DND-41 (cell line): ENCODE data around the gene TKFC.

ENCODE experiments used
- ATAC-seq: fragments of 200-7000 bp; cut with Tn5 transposase; 3 replicates; pipeline ENCODE4 v1.9.1; 2021; ENCODE audit warnings: low read depth; ENCODE audit not compliant: insufficient read depth
- DNase-seq: peaks from one replicate; pipeline ENCODE4 v3.0.0-alpha.2; 2020
- H2AFZ ChIP-seq: 2 replicates; pipeline ENCODE4 v1.6.0; 2012; ENCODE audit warnings: low read depth, low read length
- H3K27ac ChIP-seq: 2 replicates; pipeline ENCODE4 v1.5.1; 2012; ENCODE audit warnings: low read length, inconsistent platforms
- H3K27me3 ChIP-seq: fragments of 200-600 bp; sonication (generic); 2 replicates; pipeline ENCODE4 v1.6.0; 2012; ENCODE audit warnings: low read length, mild to moderate bottlenecking, inconsistent platforms; ENCODE audit not compliant: insufficient read depth, poor library complexity
- H3K36me3 ChIP-seq: 2 replicates; pipeline ENCODE4 v1.5.1; 2012; ENCODE audit warnings: low read length, inconsistent platforms; ENCODE audit not compliant: insufficient read depth
- H3K4me1 ChIP-seq: 2 replicates; pipeline ENCODE4 v1.5.1; 2012; ENCODE audit warnings: mild to moderate bottlenecking, low read length; ENCODE audit not compliant: insufficient read depth
- H3K4me2 ChIP-seq: 2 replicates; pipeline ENCODE4 v1.6.0; 2012; ENCODE audit warnings: mild to moderate bottlenecking, moderate library complexity, low read length, inconsistent platforms; ENCODE audit not compliant: insufficient read depth
- H3K4me3 ChIP-seq, 2 experiments: fragments of 200-600 bp in 1 of 2; shearing (Covaris generic) in 1 of 2; 2 replicates each; pipeline ENCODE4 v1.5.1; 2012 to 2016; ENCODE audit warnings: inconsistent platforms in 2 of 2, low read length in 2 of 2, mild to moderate bottlenecking in 2 of 2, low read depth in 1 of 2, moderate library complexity in 1 of 2
- H3K79me2 ChIP-seq: 2 replicates; pipeline ENCODE4 v1.6.0; 2012; ENCODE audit warnings: low read length, inconsistent platforms; ENCODE audit not compliant: insufficient read depth
- H3K9ac ChIP-seq: 2 replicates; pipeline ENCODE4 v1.6.0; 2012; ENCODE audit warnings: low read depth, mild to moderate bottlenecking, inconsistent platforms, low read length, moderate library complexity
- H3K9me3 ChIP-seq: 2 replicates; pipeline ENCODE4 v1.5.1; 2012; ENCODE audit warnings: low read length, moderate library complexity, mild to moderate bottlenecking, inconsistent platforms; ENCODE audit not compliant: insufficient read depth, severe bottlenecking
- H4K20me1 ChIP-seq: 2 replicates; pipeline ENCODE4 v1.6.0; 2012; ENCODE audit warnings: low read length; ENCODE audit not compliant: insufficient read depth
- CTCF ChIP-seq: IDR thresholded peaks from 2 replicates; pipeline ENCODE4 v1.5.1; 2012; ENCODE audit warnings: borderline replicate concordance, low read length, moderate library complexity, mild to moderate bottlenecking; ENCODE audit not compliant: poor library complexity, severe bottlenecking; ENCODE audit errors: extremely low read depth
- EZH2 ChIP-seq: IDR thresholded peaks from 3 replicates; pipeline ENCODE4 v1.6.1; 2012; ENCODE audit warnings: borderline replicate concordance, low read depth, mild to moderate bottlenecking, moderate library complexity, low read length, inconsistent platforms; ENCODE audit not compliant: severe bottlenecking

Gene TKFC

GRCh38 chr11:61290905-61291690 lies 41.9 kb upstream of the TKFC start:
- Histone ChIP-seq H3K4me1 (peaks cover 25% of the 10 kb centered on the region), H3K9me3 (no peaks in the 10 kb centered on the region), H2AFZ (no peak overlapping the region), H4K20me1 (peaks cover 10% of the 10 kb centered on the region), H3K27ac (no peak overlapping the region), H3K9ac (no peak overlapping the region), H3K36me3 (no peaks in the 10 kb centered on the region), H3K27me3 (peaks cover 24% of the 10 kb centered on the region), H3K79me2 (no peaks in the 10 kb centered on the region), H3K4me3 (no peak overlapping the region), H3K4me2 (no peak overlapping the region)
- TF ChIP-seq EZH2 (no peak), CTCF (peak; percentile 46)
- ATAC-seq (no peak), DNase-seq (no peak)

GRCh38 chr11:61292356-61292755 lies 40.7 kb upstream of the TKFC start:
- no peak overlapping the region for H3K27ac ChIP-seq
- no peak for ATAC-seq

GRCh38 chr11:61293867-61294716 lies 38.9 kb upstream of the TKFC start:
- TF ChIP-seq CTCF: no peak
- peak; percentile 76 for TF ChIP-seq EZH2
- DNase-seq: peak; percentile 37
- Histone ChIP-seq H3K4me3 (peak overlapping the region; percentile 10 to 57; a peak in 3 of 4 replicates), H3K27me3 (peaks cover 24% of the 10 kb centered on the region), H3K4me1 (peaks cover 25% of the 10 kb centered on the region), H3K9ac (peak overlapping the region; percentile 55), H3K36me3 (peaks cover 12% of the 10 kb centered on the region), H3K79me2 (no peaks in the 10 kb centered on the region), H3K9me3 (no peaks in the 10 kb centered on the region), H3K4me2 (peak overlapping the region; percentile 79), H2AFZ (peak overlapping the region; percentile 53), H3K27ac (no peak overlapping the region), H4K20me1 (peaks cover 17% of the 10 kb centered on the region)
- peak; percentile 50 for ATAC-seq

More at GRCh38 chr11:61292356-61292755, 40.7 kb upstream of the TKFC start:
- H3K9ac ChIP-seq: no peak overlapping the region
- H3K4me1 ChIP-seq: peaks cover 25% of the 10 kb centered on the region
- H3K36me3 ChIP-seq: no peaks in the 10 kb centered on the region
- TF ChIP-seq CTCF (no peak), EZH2 (no peak)
- DNase-seq: no peak
- H3K79me2 ChIP-seq: no peaks in the 10 kb centered on the region
- H2AFZ ChIP-seq: no peak overlapping the region
- H3K27me3 ChIP-seq: peaks cover 24% of the 10 kb centered on the region
- no peak overlapping the region for H3K4me2 ChIP-seq
- H3K9me3 ChIP-seq: no peaks in the 10 kb centered on the region
- peaks cover 10% of the 10 kb centered on the region for H4K20me1 ChIP-seq
- H3K4me3 ChIP-seq: no peak overlapping the region
